Eye (tissue), 1 donor: ENCODE results near the gene CUL9.
A peak's percentile ranks its signal among the peaks of the same experiment; 100 is the strongest.

Experiments used
- DNase-seq: peaks from one replicate; pipeline ENCODE4 v3.0.0-alpha.2; 2015

Gene CUL9

DNA sequence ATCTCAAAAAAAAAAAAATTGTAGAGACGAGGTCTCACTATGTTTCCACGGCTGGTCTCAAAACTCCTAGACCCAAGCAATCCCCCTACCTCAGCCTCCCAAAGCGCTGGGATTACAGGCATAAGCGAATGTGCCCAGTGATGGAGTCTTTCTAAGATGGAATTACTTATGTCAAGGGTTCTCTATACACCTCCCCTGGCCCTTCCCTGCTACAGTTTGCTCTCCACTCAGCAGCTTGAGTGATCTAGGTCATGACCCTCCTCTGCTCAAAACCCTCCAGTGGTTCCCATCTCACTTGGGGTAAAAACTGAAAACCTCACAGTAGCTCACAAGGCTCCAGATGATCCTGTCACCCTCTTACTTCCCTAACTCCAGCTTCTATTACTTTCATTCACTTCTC lies 49.1 kb downstream of the CUL9 start:
- DNase-seq: no peak

DNA sequence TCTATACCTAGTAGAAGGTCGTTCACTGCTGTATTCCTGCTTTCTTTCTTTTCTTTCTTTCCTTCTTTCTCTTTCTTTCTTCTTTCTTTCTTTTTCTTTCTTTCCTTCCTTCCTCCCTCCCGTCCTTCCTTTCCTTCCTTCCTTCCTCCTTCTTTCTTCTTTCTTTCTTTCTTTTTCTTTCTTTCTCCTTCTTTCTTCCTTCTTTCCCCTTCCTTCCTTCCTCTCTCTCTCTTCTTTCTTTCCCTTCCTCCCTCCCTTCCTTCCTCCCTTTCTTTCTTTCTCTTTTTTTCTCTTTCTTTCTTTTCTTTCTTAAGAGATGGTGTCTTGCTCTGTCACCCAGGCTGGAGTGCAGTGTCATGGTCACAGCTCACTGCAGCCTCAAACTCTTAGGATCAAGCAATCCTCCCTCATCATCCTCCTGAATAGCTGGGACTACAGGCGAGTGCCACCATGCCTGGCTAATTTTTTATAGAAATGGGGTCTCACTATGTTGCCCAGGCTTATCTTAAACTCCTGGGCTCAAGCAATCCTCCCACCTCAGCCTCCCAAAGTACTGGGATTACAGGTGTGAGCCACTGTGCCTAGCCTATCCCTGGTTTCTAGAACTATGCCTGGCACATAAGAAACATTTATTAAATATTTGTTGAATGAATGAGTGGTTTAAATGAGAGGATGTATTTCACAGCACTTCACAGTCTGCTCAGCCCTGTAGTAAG lies 49.9 kb downstream of the CUL9 start:
- no peak for DNase-seq

DNA sequence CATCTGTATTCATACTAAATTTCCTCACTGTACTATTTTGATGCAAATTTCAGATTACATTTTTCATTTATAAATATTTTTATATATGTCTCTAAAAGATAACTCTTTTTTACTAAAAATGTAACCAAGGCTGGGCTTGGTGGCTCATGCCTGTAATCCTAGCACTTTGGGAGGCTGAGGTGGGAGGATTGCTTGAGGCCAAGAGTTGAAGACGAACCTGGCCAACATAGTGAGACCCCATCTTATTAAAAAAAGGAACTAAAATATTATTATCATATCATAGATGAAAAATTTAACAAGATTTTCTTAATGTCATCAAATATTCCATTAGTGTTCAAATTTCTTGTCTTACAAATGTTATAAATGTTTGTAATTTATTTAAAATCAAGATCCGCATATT lies 53.8 kb downstream of the CUL9 start:
- no peak for DNase-seq

DNA sequence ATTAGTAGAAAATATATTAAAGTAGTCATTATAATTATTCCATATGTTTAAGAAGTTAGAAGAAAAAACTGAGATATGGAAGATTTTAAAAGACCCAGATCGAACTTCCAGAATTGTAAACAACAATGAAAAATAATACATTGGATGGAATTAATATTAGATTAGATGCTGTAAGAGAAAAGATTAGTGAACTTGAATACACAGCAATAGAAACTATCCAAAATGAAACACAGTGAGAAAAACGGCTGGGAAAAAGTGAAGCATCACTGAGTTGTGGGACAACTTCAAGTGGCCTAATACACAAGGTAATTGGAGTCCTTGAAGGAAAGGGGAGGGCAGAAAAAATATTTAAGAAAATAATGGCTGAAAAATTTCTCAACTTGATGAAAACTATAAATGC lies 57.1 kb downstream of the CUL9 start:
- DNase-seq: no peak

DNA sequence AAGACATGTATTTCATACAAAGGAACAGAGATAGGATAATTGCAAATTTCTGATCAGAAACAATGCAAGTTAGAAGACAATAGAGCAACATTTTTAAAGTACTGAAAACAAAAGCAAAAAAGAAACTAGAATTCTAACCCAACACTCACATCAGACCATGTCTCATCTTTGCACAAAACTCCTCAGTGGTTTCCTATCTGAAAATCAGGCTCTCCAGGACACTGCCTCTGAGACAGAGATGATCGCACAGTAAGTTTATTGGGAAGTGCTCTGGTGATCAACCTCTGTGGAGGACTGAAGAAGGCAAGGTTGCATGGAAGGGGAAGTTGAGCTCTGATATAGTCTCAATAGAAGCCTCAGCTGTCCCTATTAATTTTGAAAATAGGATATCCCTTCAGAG lies 59.0 kb downstream of the CUL9 start:
- no peak for DNase-seq

DNA sequence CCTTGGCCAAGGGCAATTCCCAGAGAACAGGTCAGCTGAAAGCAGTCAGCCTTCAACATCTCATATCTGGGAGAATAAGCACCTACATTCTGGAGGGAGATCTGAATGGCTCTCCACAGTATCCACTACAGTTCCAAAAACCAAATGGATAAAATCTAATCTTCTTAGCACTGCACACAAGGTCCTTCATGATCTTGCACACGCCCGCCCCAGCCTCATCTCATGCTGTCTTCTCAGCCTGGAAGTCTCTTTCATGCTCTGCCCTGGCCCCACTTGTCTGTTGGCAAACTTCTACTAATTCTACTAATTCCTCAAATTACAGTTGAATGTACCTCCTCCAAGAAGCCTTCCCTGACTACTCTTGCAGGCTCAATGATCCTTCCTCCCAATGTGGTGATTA lies 59.5 kb downstream of the CUL9 start:
- DNase-seq: no peak

DNA sequence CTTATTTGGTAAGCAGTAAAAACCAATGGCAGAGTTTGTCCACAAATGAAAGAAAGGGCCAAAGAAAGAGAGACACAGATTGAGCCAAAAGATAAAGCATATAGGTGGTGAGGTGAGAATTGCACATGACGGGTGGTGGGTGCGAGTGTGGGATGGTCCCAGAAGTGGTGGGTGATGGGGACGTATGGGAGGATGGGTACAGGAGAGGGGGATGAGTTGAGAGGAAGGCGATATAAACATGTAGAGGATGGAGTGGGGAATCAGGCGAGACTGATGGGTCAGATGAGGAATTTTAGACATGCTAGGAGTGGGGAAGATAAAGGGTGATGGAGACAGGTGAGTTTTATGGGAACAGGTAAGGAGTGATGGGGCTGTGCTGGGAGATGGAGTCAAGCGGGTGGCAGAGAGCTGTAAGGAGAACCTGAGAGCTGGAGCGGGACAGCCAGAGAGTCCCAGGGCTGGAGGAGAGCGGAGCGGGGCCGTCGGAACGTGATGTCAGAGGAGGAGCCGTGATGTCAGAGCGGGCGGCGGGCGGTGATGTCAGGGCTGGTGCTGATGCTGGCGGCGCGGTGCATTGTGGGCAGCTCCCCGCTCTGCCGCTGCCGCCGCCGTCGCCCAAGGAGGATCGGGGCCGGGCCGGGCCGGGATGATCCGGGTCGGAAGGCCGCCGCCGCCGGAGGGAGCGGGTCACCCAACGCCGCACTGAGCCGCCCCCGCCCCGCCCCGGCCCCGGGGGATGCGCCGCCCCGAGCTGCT lies 61.1 kb downstream of the CUL9 start, which contains the start of gene TTBK1:
Gene TTBK1 (plus strand): TSS at position 574 of the 756 bp plus-strand sequence. CDS start 3,180 bp downstream, outside the sequence.
- peak; percentile 78 for DNase-seq

DNA sequence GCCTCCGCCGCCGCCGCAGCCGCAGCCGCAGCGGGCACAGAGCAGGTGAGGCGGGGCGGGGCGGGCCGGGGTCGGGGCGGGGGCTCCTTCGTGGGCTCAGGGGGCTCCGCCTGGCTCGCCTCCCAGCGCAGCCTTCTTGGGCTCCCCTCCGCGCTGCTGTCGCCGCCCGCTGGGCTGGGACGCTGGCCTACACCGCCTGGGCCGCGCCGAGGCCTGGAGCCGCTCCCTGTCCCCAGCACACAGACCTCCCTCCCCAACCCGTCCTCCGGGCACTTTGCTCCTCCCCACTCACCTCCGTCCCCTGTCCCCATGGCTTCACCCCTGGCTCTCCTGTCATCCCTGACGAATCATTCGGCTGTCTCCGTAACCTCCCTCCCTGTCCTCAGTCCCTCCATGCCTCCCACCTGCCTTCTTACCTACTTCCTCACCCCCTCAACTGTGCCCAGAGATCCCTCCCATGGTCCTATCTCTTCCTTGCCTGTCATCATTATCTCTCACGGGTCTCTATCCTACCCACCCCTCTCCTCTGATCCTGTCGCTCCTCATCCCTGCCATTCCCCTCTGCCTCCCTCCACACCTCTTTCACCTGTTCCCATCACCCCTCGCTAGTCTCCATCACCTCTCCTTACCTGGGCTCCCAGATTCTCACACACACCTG lies 61.8 kb downstream of the CUL9 start:
- no peak for DNase-seq

DNA sequence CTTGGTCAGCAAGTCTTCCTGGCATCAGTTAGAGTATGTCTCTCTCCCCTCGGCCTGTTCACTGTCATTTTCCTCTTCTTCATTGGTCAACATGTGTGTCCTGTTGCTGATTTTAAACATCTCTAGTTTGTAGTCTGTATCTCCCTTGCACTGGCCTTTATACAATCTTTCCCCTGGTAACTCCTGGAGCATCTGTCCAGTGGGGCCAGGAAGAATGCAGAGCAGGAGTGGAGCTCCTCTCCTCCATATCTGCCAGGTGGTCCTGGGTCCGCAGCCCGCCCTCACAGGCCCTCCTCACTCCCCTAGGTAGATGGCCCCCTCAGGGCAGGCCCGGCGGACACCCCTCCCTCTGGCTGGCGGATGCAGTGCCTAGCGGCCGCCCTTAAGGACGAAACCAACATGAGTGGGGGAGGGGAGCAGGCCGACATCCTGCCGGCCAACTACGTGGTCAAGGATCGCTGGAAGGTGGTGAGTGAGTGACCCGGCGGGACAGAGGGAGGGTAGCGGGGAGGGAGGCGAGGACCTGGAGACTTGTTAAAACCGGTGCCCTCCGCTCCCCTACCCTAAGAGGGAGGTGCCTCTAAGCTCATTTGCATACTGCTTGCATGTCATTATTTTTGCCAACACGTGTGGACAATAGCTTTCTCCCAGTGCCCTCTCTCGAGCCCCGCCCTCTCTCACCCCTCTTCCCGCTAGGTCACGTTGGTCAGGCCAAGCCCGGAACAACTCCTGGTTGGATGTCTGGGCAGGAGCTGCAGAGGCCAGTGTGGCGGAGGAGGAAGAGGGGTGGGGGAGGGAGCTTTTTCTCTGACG lies 64.5 kb downstream of the CUL9 start:
- peak; percentile 86 for DNase-seq

DNA sequence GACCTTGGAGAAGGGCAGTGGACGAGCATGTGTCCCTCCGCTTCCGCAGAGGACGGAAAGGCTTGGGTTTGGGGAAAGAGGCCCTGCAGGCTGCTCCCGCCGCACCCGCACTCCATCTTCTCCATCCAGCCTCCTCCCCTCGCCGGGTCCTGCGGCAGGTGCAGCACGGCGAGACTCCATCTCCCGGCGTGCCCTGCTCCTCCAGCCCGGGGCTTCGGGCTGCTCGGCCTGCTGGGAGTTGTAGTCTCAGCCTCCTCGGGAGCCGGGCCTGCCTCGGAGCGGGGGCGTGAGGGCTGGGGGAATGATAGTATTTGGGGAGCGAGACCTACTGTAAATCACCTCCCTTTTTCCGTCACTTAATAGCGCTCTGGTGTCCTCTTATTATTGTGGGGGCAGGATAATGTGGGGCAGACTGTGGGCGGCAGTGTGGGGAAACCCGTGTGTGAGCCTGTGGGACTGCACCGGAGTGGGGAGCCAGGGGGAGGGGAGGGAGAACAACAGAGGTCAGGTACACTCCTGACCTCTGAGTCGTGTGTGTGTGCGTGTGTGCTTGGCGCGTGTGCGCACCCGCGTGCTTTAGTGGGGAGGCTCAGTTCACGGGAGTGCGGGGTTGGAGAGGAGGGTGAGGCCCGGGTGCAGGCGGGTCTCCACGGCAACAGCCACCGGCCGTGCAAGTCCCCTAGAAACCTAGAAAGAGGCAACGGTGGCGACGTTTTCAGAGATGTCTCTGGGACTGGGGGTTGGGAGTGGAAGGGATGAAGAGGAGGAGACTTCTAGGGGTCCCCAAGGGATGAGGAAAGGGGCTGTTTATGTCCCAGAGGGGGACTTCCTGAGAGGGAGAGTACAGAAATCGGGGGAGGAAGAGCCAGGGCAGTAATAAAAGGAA lies 65.4 kb downstream of the CUL9 start:
- DNase-seq: peak; percentile 92

DNA sequence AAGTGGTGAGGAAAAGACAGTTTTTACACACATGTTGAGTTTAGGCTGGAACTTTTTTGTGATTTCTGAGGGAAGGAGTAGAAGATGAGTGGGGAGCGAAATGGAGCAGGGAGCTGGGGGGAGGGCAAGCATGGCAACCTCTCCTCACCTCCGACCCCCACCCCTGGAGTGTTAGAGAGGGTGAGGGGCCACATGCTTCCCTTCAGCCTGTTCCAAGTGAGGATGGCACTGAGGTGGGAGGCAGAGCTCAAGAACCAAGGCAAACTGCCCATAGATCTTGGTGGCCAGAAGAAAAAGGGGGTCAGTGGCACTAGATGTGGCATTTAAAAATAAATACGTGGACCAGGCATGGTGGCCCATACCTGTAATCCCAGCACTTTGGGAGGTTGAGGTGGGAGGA lies 66.1 kb downstream of the CUL9 start:
- no peak for DNase-seq

DNA sequence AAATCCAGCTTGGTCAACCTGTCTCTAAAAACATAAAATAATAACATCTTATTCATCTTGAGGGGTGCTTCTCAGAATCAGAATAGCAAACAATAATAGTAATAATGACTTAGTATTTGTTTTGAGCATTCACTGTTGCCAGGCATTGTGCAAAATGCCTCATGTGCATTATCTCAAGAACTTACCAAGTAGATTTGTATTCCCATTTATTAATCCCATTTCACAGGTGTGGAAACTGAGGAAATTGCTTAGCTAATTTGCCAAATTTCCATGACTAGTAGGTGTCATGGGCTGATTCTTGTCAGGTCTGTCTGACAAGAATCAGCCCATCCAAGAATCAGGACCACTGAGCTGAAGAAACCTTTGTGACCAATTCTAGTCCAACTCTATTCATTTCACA lies 66.8 kb downstream of the CUL9 start:
- no peak for DNase-seq

DNA sequence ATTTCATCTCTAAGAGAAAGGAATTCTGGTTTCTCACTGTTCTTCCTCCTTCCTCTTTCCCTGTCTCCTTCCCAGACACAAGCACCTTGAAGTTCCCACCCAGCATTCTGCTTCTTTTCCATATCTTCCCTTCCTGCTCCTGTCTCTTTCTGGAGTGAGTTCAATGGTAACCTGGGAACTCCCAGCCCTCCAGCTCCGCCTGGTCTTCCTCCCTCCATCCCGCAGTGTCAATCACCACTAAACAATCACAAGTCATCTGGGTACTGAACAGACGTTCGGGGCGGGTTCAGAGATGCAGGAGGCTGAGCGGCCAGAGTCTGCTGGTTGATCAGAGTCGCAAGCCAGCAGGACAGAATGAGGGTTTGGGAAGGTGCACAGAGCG lies 69.0 kb downstream of the CUL9 start:
- DNase-seq: peak; percentile 51

DNA sequence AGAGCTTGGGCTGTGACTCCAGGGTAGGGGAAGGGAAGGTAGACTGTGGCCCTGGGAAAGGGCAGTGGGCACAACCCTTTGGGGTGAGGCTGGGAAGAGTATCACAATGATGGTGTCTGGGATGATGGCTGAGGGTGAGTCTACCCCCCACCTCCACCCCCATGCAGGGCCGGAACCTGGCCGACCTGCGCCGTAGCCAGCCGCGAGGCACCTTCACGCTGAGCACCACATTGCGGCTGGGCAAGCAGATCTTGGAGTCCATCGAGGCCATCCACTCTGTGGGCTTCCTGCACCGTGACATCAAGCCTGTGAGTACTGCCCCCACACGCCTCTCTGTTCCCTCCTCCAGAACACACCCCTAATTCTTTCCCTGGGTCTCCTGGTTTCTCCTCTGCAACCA lies 71.4 kb downstream of the CUL9 start:
- DNase-seq: no peak

DNA sequence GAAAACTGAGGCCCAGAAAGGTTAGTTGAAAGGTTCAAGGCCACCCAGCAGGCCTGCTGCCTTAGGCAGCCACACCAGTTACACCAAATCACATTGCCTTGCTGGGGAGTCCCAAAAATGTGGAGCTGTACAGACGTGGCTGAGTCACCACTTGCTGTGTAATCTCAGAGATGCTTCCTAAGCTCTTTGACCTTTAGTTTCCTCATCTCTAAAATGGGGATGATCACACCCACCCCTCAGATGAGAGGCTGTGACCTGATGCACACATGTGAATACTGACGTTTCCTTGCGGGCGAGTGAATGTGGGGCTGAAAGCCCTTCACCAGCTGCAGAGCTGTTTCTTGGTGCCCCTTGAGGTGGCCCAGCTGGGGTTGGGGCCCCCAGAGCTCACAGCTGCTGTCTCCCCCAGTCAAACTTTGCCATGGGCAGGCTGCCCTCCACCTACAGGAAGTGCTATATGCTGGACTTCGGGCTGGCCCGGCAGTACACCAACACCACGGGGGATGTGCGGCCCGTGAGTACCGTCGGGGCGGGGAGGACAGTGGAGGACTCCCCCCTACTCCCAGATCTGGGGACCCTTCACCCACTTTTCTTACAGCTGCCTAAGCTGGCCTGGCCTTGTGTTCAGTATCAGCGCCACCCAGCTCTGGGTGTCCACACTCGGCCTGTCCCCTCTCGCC lies 72.3 kb downstream of the CUL9 start:
- no peak for DNase-seq

DNA sequence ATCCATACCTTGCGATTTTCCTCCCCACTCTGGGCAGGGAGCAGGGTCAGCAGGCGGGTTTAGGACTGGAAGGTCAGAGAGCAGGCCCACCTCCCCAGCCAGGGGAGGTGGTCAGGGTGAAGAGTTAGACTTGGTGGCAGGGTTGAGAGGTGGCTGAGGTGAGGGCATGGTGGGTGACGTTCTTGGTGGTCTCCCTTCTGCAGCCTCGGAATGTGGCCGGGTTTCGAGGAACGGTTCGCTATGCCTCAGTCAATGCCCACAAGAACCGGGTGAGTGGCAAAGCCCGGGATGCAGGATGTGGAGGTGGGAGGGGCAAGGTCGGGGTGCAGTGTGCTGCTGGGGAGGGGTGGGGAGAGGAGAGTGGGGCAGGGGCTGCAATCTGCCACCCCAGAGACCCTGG lies 72.8 kb downstream of the CUL9 start:
- DNase-seq: no peak

DNA sequence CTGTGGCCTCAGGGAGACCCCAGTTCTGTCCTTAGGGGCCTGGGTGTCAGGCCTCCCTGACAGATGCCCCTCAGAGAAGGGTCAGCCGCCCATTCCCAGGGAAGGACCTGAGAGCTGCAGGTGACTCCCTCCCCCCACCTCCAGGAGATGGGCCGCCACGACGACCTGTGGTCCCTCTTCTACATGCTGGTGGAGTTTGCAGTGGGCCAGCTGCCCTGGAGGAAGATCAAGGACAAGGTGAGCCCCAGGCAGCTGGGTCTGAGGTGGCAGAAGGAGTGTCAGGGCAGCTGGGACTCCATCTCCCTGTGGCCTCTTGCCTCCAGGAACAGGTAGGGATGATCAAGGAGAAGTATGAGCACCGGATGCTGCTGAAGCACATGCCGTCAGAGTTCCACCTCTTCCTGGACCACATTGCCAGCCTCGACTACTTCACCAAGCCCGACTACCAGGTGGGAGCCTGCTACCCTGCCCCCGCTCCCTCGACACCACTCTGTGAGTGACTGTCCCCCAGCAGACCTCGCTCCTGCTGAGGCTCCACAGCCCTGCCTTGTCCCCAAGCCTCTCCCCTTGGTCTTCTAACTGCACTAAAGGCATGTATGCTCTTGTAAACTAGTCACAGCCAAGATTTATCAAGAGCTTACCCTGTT lies 73.5 kb downstream of the CUL9 start:
- DNase-seq: no peak

DNA sequence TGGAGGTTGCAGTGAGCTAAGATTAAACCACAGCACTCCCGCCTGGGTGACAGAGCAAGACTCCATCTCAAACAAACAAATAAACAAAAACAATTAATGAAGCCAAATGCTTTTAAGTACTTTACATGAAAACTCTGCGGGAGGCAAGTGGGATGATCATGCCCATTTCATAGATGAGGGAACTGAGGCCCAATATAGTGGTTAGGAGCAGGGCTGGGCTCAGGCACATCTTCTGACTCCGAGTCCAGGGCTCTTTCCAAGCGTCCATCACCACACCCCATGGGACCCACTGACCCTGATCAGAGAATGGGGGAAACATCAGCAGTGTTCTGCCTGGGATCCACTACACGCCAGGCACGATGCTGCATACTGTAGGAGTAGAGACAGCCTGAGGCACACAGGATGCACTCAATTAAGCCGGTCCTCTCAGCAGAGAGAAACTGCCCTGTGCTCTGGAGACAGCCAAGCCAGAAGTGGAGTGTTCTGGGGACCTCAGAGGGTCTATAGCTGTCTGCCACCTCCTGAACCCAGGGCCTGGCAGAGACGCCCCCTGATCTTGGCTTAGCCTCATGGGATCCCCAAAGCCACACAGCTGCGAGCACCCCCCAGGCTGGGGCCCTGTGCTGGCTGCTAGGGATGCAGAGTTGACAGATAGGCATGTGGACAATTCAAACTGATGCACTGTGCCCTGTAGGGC lies 74.8 kb downstream of the CUL9 start:
- no peak for DNase-seq

DNA sequence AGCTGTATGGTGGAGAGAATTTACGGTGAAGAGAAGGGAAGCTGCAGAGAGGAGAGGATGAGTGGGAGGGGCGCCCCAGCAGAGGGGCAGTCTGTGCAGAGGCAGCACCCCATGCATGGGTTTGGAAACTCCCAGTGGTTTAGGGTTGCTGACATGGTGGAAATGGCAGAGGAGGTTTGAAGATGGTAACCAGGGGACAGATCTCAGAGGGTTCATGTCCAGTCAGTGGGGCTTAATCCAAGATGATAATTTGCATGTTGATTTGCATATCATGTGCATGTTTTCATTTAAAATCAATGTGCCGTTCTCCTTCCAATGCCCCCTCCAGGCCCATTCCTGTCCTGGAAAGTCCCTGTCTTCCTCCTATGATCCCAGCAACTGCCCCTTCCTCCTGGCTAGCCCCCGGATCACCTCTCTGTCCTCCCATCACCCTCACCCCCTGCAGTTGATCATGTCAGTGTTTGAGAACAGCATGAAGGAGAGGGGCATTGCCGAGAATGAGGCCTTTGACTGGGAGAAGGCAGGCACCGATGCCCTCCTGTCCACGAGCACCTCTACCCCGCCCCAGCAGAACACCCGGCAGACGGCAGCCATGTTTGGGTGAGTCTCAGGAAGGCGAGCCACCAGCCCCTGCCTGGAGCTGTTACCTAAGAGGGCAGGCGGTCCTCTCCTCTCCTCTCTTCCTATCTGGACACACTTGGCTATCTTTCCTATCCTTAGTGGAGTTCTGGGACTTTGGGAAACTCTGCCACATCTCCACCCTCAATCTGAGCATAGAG lies 75.6 kb downstream of the CUL9 start:
- no peak for DNase-seq
